ENCODE results near the gene EEIG1.

Gene EEIG1

DNA sequence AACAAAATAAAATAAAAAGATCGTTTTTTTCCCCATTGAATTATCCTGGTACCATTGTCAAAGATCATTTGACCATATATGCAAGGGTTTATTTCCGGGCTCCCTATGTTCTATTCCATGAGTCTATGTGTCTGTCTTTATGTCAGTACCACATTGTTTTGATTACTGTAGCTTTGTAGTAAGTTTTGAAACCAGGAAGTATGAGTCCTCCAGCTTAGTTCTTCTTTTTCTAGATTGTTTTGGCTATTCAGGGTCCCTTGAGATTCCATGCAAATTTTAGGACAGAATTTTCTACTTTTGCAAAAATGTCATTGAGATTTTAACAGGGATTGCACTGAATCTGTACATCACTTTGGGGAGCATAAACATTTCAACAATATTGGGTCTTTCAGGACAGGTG lies 18.7 kb upstream of the EEIG1 start:
- no peak for DNase-seq

DNA sequence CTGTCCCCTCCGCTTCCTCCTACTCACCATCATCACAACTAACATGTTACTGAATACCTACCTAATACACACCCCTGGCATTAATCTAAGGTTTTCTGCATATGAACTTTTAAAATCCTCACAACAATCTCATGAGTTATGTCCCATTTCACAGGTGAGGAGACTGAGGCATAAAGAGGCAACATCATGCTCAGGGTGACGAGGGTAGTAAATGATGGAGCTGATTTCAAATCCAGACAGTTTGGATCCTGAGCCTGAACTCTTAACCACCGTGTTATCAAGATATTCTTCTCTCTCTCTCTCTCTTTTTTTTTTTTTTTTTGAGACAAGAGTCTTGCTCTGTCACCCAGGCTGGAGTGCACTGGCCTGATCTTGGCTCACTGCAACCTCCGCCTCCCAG lies 12.9 kb upstream of the EEIG1 start:
- DNase-seq: no peak

DNA sequence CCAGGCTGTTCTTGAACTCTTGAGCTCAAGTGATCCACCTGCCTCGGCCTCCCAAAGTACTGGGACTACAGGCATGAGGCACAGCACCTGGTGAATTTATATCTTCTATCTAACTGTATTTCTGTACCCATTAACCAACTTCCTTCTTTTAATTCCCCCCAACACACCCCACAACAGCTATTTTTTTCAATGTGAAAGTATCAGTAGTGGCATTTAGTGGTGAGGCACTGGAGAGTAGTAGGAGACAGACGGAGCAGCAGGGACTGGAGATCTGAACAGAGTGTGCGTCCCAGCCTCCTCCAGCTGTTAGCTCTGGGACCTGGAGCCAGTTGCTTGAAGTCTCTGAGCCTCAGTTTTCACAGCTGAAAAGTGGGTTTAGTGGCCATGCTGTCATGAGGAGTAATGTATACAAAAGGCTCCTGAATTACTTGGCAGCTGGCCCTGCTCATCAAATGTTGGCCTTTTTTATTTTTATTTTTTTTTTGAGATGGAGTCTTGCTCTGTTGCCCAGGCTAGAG lies 11.0 kb upstream of the EEIG1 start:
- DNase-seq: no peak

DNA sequence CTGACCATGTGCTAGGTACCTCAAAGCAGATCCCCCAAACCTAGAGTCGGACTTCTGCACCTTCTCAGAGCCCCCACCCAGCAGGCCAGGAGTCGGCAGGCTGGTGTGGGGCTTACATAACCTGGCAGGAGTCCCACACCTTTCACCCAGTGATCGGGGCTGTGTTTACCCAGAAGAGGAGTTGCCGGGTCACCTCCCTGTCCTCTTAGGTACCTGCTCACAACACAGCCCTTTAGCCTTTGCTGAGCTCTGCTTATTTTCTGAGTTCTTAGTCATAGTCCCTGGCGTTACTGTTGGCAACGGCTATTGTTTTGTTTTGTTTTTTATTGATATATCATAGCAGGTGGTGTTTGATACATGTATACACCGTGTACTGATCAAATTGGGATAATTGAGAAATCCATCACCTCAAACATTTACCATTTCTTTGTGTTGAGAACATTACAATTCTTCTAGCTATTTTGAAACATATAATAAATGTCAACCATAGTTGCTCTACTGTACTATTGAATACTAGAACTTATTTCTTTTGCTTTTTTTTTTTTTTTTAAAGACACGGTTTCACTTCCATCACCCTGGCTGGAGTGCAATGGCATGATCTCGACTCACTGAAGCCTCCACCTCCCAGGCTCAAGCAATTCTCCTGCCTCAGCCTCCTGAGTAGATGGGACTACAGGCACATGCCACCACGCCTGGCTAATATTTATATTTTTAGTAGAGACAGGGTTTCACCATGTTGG lies 10.4 kb upstream of the EEIG1 start:
- no peak for DNase-seq

DNA sequence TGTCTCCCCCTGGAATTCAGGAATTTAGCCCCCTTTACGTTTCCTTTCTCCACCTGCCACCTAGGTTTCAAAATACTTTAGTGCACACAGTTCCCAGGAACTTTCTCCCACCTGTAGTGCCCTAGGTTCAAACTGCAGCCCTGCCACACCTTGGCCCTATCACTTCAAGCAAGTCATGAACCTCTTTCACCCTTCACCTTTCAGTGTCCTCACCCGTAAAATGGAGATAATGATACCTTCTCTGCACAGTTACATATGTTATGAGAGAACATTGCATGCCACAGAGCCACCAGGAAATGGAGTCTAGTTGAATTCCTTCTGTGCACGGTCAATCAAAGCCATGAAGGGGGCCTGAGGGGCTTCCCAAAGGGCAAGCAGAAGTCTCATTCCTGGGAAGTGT lies 9.8 kb upstream of the EEIG1 start:
- DNase-seq: no peak

DNA sequence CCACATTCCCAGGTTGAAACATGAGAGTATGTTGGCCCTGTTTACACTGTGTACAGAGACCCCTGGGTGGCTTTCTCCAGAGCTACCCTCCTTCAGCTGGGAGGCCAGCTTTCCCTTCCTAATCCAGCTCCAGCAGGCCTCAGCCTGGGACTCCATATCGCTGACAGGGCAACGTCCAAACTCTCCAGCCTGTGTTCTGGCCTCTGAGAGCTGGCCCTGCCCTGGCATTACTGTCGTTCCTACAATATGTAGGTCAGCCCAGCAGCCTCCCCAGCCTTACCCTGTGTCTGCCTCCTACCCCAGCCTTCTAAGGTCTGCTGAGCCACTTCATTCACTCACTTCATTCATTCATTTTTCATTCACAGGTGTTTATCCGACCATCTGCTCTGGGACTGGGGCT lies 8.3 kb upstream of the EEIG1 start:
- DNase-seq: no peak

DNA sequence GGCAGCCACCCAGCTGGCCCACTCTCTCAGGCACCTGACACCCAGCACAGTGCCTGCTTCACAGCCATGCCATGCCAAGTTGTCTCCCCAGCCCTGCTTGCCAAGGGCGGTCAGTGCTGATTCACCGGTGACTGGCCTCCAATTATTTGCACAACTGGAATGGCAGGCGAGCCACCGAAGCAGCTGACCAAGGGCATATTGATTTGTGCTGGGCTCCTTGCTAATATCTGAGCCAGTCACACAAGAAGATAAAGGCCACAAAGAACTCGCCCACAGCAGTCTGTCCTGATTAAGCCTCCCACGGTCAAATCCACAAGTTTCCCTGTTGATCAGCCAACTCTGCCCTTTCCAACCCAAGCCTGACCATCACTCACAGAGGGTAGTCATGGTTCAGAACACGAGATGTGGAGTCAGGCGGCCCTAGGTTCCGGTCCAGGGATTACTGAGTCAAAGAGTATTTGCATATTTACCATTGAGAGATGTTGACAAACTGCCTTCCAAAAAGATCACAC lies 6.4 kb upstream of the EEIG1 start:
- DNase-seq: no peak

DNA sequence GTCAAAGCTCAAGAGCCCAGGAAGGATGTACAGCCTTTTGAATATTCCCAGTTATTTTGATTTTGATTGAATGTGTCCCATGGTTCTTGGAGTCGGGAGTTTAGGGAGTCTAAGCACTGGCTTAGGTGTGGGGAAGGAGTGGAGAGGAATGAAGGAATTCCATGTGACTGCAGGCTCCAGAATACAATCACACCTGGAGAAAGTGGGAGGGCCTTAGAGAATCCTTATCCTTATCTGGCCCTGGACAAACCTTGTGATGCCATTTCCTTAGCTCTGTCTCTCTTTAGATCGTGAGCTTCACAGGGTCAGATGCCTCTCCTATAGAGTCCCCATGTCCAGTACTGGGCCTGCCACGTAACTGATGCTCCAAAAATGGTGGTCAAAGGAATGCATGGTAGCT lies 4.2 kb upstream of the EEIG1 start:
- DNase-seq: no peak

DNA sequence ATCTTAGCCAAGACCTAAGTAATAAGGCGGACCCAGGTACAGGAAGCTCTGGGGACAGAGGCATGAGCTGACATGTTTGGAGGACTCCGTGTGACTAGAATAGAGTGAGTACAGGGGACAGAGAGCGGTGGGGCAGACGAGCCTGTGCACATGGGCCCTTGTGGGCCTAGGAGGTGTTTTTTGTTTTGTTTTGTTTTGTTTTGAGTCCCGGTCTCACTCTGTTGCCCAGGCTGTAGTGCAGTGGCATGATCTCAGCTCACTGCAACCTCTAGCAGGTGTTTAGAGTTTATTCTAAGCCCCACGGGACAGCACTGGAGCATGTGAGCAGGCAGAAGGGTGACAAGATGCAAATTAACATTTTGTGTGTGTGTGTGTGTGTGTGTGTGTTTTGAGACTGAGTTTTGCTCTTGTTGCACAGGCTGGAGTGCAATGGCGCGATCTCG lies 3.1 kb upstream of the EEIG1 start:
- no peak for DNase-seq

DNA sequence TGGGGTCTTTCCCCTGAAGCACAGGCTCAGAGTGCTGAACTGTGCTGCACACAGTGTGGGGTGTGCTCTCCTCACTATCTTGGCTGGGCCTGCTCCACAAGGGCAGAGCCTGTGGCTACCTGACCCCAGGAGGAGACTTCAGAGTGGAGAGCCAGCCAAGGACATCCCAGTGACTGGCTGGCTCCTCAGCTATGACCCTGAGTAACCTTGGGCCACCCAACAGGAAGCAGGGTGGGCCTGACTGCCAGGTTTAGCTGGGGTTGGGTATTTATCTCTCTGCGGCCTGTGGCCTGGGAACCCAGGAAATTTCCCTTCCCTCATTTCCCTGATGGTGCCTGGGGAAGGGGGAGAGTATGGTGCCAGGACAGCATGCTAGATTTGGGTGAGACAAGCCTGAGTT lies 2.1 kb upstream of the EEIG1 start:
- DNase-seq: no peak

DNA sequence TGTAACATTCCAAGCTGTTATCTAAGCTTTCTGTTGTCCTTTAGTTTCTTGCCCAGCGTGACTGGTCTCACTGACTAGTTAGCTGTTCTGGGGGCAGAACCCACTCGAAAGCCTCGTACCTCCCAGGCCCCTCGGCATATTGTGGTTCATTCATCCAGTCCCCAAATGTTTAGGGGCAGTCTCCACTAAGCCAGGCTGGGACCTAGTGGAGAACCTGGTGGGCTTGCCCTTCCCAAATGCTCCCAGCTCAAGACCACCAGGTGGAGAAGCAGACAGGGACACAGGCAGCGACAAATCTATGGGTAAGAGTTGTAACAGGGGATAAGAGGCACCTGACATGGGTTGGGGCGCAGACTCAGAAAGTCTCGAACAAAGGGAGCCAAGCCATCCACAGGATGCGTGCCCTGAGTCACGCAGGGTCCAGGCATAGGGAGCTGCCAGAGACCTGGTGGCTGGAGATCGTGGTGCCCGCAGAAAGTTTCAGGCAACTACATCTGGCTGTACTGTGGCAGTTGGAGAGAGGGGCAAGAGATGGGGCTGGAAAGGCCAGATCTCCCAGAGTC lies 851 bp upstream of the EEIG1 start:
- no peak for DNase-seq

DNA sequence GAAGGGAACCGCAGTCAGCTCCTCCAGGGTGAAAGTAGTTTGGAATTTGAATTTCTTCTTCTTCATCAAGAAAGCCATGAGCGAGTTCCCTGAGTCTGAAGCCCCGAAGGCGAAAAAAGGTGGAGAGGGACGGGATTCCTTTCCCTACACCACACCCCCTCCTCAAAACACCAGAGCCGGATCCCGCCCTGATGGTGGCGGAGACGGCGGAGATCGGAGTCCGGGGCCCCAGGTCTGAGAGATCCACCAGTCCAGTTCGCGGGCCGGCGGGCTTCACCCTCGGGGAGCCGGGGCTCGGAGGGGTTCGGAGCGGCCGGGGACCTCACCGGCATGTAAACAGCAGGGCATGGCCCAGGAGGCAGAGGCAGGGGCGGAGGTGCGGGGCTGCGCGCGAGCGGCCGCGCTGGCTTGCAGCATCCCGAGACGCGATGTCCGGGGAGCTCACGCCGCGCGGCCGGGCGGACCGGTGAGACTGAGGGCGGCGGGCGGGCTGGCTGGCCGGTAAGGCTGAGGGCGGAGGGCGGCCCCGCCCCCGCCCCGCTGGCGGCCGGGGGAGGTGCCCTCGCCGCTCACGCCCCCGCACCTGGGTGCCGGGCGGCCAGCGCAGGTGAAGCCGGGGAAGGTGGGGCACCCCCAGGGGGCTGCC lies 606 bp downstream of the EEIG1 start:
- DNase-seq: no peak

DNA sequence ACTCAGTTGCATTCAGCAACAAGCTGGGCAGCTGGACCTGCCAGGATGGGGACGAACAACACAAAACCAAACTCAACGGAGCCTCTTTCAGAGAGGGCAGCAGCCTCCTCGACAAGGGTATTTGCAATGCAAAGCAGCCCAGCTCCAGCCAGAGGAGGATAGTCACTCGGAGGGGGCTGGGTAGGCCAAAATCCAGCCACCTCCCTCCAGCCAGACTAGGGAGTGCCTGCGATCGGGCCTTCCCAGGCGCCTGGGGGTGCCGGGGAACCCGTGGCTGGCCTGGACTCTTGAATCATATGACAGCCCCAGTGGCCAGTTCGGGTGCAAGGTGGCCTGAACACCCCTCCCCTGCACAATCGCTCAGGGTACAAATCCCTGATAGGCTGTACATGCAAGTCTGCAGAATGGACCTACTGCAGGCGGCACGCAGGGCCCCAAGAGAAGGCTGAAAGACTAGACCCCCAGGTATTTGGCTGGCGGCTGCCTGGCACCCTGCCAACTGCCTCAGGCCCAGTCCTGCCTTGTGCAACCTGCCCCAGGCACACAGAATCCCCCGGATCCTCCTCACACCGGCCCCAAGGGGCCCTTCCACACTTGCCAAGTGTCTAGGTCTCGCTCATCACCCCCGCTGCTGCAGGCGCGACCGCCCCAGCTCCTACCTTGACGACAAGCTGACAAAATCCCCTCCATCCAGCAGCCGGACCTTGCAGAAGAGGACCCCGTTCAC lies 1.3 kb downstream of the EEIG1 start:
- DNase-seq: no peak

DNA sequence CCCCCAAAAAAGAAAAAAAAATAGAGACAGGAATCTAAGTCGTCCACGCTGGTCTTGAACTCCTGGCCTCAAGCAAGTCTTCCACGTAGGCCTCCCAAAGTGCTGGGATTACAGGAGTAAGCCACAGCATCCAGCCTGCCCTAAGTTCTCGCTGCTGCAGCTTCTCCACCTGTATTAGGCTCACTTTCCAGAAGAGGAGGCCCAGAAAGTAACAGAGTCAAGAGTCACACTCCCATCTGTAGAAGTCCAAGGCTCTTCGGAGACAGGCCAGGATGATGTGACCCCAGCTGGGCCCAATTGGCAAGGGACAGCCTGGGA lies 1.8 kb downstream of the EEIG1 start:
- no peak for DNase-seq

DNA sequence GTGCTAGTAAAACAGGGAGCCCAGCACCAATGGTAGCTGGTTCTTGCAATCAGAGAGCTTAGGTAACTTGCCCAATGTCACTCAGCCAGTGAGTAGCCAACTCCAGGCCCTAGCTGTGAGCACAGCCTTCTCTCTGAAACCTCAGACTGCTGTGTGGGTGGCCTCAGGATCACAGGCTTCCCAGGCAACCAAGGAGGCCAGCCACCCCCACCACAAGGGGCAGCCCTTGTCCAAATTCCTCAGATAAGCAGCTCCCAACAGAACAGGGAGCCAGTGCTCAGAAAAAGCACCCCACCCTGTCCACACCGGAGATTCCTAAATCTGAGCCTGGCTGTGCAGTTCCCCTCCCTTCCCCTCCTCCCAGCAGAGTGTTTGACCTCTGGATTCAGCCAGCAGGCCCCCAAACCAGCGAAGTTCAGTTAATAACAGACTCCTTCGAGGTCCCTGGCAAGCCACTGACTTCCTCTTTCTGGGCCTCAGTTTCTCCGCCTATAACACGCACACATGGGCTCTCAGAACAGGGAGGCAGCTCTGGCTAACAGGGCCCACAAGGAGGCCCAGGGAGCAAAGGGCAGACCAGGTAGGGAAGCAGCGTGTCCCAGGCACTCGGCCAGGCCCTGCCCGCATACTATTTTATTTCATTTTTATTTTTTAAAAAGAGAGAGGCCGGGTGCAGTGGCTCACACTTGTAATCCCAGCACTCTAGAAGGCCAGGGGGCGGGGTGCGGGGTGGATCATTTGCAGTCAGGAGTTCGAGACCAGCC lies 2.7 kb downstream of the EEIG1 start:
- no peak for DNase-seq

DNA sequence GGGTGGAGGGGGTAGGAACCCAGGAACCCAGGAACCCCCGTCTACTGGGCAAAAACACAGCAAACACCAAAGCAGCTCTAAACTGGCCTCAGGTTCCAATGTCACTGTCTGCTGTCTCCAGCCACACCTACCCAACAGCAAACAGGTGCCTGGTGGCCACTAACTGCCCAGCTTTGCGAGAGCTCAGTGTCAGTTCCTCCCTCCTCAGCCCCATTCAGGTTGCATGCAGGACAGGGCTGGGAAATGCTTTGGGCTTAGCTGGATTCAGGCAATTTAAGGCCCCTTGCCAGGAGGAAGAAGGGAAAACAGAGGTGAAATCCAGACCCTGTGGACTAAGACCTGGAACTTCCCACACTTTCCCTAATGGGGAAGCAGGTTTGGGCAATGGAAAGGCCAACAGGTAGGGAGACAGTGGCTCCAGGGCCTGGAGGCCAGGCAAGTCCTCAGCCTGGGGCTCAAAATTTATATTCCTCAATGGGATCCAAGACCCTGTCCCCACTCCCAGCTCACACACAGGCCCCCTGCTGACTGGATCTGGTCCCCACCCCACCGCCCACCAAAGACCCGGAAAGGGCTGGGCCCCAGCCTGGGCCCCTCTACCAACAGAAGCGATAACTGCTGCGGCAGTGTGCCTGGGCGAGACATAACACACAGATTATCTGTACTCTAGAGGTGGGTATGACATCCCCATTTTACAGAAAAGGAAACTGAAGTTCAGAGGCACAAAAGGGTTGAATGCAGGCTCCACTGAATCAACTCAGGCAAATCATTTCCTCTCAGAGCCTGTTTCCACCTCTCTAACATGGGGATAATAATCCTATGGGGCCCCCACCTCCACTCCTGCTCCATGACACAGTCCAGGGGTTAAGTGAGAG lies 3.5 kb downstream of the EEIG1 start:
- DNase-seq: no peak

DNA sequence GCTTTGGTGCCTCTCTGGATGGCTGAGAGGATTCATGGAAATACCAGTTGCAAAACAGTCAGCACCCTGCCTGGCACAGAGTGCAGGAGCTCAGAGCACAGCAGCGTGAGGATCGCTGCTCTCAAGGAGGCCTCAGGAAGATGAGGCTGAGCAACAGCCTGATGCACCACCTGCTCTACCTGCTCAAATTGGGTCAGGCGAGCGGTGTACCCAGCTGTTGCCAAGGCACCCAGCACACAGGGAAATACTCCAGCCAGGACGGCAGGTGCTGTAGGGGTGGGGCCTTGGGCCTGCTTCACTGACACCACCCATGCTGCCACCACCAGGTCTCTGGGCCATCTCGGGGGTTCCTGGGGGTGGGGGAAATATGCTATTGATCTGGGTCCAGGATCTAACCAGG lies 4.3 kb downstream of the EEIG1 start:
- no peak for DNase-seq

DNA sequence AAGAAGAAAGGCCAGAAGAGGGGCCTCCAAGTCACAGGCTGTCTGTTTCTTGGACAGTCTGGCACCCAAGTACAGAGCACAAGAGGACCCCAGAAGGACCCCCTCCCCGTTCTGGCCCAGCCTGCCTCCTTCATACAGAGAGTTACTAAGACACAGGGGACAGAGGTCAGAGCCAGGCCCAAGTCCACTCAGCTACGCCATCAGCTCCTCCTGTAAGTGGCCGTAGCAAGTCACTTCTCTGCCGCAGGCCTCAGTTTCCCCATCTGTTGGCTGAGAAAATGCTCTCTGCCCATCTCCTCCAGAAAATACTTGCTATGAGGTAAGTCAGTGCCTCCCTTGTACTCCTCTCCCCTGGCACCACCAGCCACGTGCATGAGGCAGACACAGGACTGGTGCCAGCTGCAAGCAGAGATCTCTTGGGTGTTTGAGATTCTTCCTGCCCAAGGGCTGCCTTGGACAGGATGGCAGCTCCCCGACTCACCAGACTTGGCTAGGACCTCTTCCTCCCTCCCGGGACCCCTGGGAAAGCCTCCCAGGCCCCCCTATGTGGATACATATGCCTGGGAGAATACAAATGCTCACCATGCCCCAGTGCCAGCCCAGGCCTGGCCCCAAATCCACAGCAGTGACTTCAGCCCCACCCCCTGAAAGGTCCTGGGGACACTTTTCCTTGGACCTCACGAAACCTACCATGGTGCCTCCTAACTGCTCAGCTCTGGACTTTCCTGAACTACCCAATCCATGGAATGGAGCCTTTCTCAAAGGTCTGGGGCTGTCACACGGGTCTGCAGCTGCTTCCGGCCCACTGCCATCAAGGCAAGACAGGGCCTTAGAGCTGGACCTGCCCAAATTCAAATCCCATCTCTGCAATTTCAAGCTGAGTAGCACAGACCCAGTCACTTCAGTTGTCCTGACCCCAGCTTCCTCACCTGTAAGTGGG lies 5.1 kb downstream of the EEIG1 start:
- DNase-seq: no peak

DNA sequence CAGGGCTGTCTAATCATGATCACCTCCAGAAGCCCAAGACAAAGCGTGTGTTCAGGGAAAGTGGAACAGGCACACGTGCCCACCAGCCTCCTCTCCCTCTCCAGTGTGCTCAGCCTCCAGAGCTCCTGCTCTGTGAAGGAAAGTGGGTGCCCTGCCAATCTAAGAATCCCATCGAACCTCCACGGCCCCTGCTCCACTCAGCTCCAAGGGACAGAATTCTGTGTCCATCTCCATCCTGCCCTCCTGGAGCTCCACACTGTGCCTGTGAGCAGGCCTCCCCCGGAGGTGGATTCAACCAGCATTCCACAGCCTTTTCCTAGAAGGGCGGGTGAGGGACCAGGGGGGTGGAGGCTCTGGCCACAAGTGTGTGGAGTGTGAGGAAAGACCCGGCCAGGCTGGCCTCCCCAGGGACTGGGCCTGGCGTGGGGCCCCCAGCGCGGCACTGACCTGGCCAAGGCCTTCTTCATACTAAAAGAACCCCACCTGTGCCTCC lies 6.0 kb downstream of the EEIG1 start:
- DNase-seq: no peak

DNA sequence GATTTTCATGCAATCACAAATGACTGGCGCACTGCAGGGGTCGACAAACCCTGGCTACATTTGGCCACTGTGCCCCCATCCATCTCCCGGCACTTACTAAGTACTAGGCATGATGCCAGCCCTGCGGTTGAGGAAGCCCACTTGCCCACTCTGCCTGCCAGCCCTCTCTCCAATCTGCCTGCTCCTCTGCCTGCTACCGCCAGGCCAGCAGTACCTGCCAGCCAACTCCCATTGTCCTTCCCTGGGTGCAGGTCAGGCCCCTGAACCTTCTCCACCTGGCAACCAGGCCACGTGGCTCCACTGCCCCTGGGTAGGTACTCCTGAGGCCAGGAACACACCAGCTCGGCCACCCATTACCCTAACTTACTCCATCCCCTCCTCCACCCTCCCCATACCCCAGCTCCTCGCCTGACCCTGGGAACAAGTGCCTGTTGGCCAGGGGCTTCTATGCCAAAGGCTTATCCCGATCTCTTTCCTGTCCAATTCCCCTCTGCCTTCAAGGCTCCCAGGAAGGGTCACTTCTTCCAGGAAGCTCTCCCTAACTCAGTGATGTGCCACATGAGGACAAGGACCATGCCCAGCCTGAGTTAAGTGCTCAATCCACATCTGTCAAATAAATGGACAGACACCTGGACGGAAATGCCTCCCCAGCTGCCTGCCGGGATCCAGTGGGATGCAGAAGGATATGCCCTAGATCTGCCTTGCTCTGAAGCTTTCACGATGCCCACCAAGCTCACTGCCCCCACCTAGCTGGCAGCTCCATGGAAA lies 6.6 kb downstream of the EEIG1 start:
- no peak for DNase-seq

Data from cortex of kidney (tissue), 1 donor.